ENCODE measurements around the gene JAKMIP2. TPM values are rescaled to one million over a fixed set of nuclear protein-coding genes. Genes with fewer than 3 reads are reported as not detected.

JAKMIP2 gene
- total and polyA plus RNA-seq, 2 donors (not counting 3 experiments of a cell fraction or from before 2014, with no cell fraction given) = not detected

DNA sequence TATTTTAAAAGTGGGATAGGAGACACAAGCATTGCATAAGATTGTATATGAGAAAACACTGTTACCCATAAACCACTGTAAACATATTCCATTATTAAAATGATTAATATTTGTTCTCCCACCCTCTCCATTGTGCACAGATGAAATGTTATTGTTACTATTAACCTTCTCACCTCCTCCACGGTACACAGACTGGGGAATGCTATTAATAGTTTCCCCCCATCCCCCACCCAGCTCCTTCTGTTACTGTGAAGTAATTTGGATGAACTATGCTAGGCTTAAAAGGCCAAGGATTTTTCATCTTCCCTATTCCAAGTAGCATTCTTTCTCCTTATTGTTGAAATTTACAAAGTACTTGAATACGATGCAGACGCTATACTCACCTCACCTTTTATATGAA is 91.4 kb downstream of the JAKMIP2 start:
- no peak overlapping the region for H3K4me2 ChIP-seq (ENCODE audit: insufficient read depth, low read length)
- H4K20me1 ChIP-seq (replicated peaks; ENCODE audit: control insufficient read depth, extremely low read depth, insufficient read depth, low read length) = no peaks in the 10 kb centered on the region
- BruUV-seq (replicated peaks) = no TSS peak
- H3K79me2 ChIP-seq (ENCODE audit: control insufficient read depth, insufficient read depth, low read length) = no peaks in the 10 kb centered on the region
- H3K4me1 ChIP-seq (ENCODE audit: control insufficient read depth, extremely low read depth, insufficient read depth, low read length) = no peaks in the 10 kb centered on the region
- no peak overlapping the region for H3K4me3 ChIP-seq (replicated peaks in 1 of 3; ENCODE audit: insufficient read depth in 1 of 3, low read depth in 1 of 3, low read length in 3 of 3)
- peaks cover 0 to 4% of the 10 kb centered on the region in 2 experiments for H3K27me3 ChIP-seq (ENCODE audit: control insufficient read depth in 2 of 2, insufficient read depth in 2 of 2, low read length in 2 of 2)
- intact Hi-C loops (cut with micrococcal nuclease) = loop anchor here (5.0 kb wide), 1 partner anchor 64 kb away; no protein-coding TSS in a partner anchor
- no peak overlapping the region for H3K27ac ChIP-seq (ENCODE audit: insufficient read depth, low read depth, low read length)
- dilution Hi-C loops (cut with MboI; ENCODE audit: extremely low pct_ligation_motif_present, low sequenced_read_pairs) = no loop called here
- TF ChIP-seq POLR2AphosphoS5 (IDR thresholded peaks at IDR 0.05; ENCODE audit: insufficient read depth, low read depth, low read length) (no peak), GATA2 (IDR thresholded peaks at IDR 0.05; ENCODE audit: insufficient read depth, insufficient read length, low read depth, low read length) (no peak), FOS (IDR thresholded peaks at IDR 0.05; ENCODE audit: borderline replicate concordance, insufficient read depth, low read length) (no peak), MYC (IDR thresholded peaks at IDR 0.05; ENCODE audit: low read depth, low read length) (no peak), POLR2A (IDR thresholded peaks at IDR 0.05; ENCODE audit: low read depth, low read length) (no peak), JUN (IDR thresholded peaks at IDR 0.05; ENCODE audit: borderline replicate concordance, insufficient read depth, insufficient read length, low read depth) (no peak), EZH2 (IDR thresholded peaks at IDR 0.05; ENCODE audit: borderline replicate concordance, low read depth, low read length, severe bottlenecking) (no peak)
- CTCF ChIA-PET = interaction anchor here (1.0 kb wide), 1 partner anchor 64 kb away, joined by 3 read pairs; no protein-coding TSS in a partner anchor
- no peak overlapping the region for H2AFZ ChIP-seq (ENCODE audit: low read depth, low read length)
- H3K9ac ChIP-seq (replicated peaks; ENCODE audit: extremely low read depth, insufficient read depth, low read length) = no peak overlapping the region
- no peaks in the 10 kb centered on the region for H3K36me3 ChIP-seq (ENCODE audit: control insufficient read depth in 2 of 2, extremely low read depth in 1 of 2, insufficient read depth in 2 of 2, low read length in 2 of 2)
- DNase-seq (ENCODE audit: low read depth, low spot score) (no peak), FAIRE-seq (no peak)
- no peaks in the 10 kb centered on the region for H3K9me3 ChIP-seq (replicated peaks; ENCODE audit: control insufficient read depth, insufficient read depth, low read length)
- H3K9me1 ChIP-seq (replicated peaks; ENCODE audit: control insufficient read depth, extremely low read depth, insufficient read depth, low read length) = no peaks in the 10 kb centered on the region
- POLR2A ChIA-PET = no interaction called here

DNA sequence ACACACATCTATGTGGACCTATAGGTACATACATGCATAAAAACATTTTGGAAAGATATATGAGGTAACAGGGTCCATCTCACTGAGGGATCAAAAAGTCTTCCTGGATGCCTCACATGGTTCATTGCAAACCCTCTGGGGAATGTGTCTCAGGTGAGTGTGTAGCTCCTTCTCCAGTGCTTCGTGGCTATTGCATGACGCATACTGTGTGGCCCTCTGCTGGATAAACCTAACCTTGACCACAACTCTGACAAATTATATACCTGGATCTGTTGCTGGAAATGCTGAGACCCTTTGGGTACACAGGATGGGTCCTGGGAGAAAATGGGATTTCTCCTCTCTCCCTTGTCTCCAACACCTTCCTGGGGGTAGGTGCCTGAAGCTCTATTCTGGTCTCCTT is 91.9 kb downstream of the JAKMIP2 start:
- intact Hi-C loops (cut with micrococcal nuclease) (loop anchor here (5.0 kb wide), 1 partner anchor 63 kb away; no protein-coding TSS in a partner anchor), dilution Hi-C loops (cut with MboI; ENCODE audit: extremely low pct_ligation_motif_present, low sequenced_read_pairs) (no loop called here)
- no peak for FAIRE-seq
- Histone ChIP-seq H3K4me2 (ENCODE audit: insufficient read depth, low read length) (no peak overlapping the region), H4K20me1 (replicated peaks; ENCODE audit: control insufficient read depth, extremely low read depth, insufficient read depth, low read length) (no peaks in the 10 kb centered on the region), H3K9ac (replicated peaks; ENCODE audit: extremely low read depth, insufficient read depth, low read length) (no peak overlapping the region), H3K4me1 (ENCODE audit: control insufficient read depth, extremely low read depth, insufficient read depth, low read length) (no peaks in the 10 kb centered on the region), H3K4me3 (replicated peaks in 1 of 3; ENCODE audit: insufficient read depth in 1 of 3, low read depth in 1 of 3, low read length in 3 of 3) (no peak overlapping the region), H3K36me3 (ENCODE audit: control insufficient read depth in 2 of 2, extremely low read depth in 1 of 2, insufficient read depth in 2 of 2, low read length in 2 of 2) (no peaks in the 10 kb centered on the region), H2AFZ (ENCODE audit: low read depth, low read length) (no peak overlapping the region), H3K9me3 (replicated peaks; ENCODE audit: control insufficient read depth, insufficient read depth, low read length) (no peaks in the 10 kb centered on the region), H3K79me2 (ENCODE audit: control insufficient read depth, insufficient read depth, low read length) (no peaks in the 10 kb centered on the region), H3K9me1 (replicated peaks; ENCODE audit: control insufficient read depth, extremely low read depth, insufficient read depth, low read length) (no peaks in the 10 kb centered on the region), H3K27ac (ENCODE audit: insufficient read depth, low read depth, low read length) (no peak overlapping the region), H3K27me3 (ENCODE audit: control insufficient read depth in 2 of 2, insufficient read depth in 2 of 2, low read length in 2 of 2) (peaks cover 0 to 4% of the 10 kb centered on the region in 2 experiments)
- no peak for TF ChIP-seq JUN (IDR thresholded peaks at IDR 0.05; ENCODE audit: borderline replicate concordance, insufficient read depth, insufficient read length, low read depth)
- TF ChIP-seq POLR2A (IDR thresholded peaks at IDR 0.05; ENCODE audit: low read depth, low read length) = no peak
- TF ChIP-seq FOS (IDR thresholded peaks at IDR 0.05; ENCODE audit: borderline replicate concordance, insufficient read depth, low read length) = no peak
- TF ChIP-seq EZH2 (IDR thresholded peaks at IDR 0.05; ENCODE audit: borderline replicate concordance, low read depth, low read length, severe bottlenecking) = no peak
- TF ChIP-seq, protein P1, sequence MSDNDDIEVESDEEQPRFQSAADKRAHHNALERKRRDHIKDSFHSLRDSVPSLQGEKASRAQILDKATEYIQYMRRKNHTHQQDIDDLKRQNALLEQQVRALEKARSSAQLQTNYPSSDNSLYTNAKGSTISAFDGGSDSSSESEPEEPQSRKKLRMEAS (IDR thresholded peaks at IDR 0.05; ENCODE audit: insufficient read depth, insufficient read length) = no peak
- no peak for DNase-seq (ENCODE audit: low read depth, low spot score)
- ChIA-PET POLR2A (no interaction called here), CTCF (interaction anchor here (1.0 kb wide), 1 partner anchor 63 kb away, joined by 3 read pairs; no protein-coding TSS in a partner anchor)
- no TSS peak for BruUV-seq (replicated peaks)
